H1 (cell line): ENCODE results near the gene ZNF273. TPM values are rescaled to one million over a fixed set of nuclear protein-coding genes. Genes with fewer than 3 reads are reported as not detected.

ENCODE experiments used
- CTCF ChIA-PET: fragments of 300-600 bp; sonication (Branson Sonifier 250); formaldehyde crosslinking; loops from one replicate; lab custom pipeline; 2021; ENCODE audit not compliant: partially characterized antibody; lab: Charles Lee
- POLR2A ChIA-PET: fragments of 300-600 bp; sonication (Branson Sonifier 250); formaldehyde crosslinking; loops from one replicate; lab custom pipeline; 2021; ENCODE audit warnings: inconsistent platforms; ENCODE audit not compliant: partially characterized antibody; lab: Charles Lee
- DNase-seq, 2 experiments: peaks; one replicate each; pipeline versions ENCODE4 v3.0.0 to v3.0.0-alpha.2; 2010 to 2022; ENCODE audit warnings: low spot score in 2 of 2, low read depth in 1 of 2, mixed read lengths in 1 of 2
- FAIRE-seq: peaks from 2 replicates; lab custom pipeline; 2011; peaks lifted over from hg19 to GRCh38; lab: Jason Lieb, UNC
- H2AFZ ChIP-seq: 2 replicates; pipeline ENCODE4 v1.8.1; 2012; ENCODE audit warnings: low read length, inconsistent platforms
- H2AK5ac ChIP-seq: 2 replicates; pipeline ENCODE4 v1.6.1; 2013; ENCODE audit warnings: low read depth, low read length
- H2BK120ac ChIP-seq: replicated peaks from 2 replicates; pipeline ENCODE3; 2013; ENCODE audit warnings: low read depth, low read length, inconsistent platforms
- H2BK12ac ChIP-seq: 2 replicates; pipeline ENCODE4 v1.6.1; 2013; ENCODE audit warnings: low read depth, low read length
- H2BK15ac ChIP-seq: 2 replicates; pipeline ENCODE4 v1.6.1; 2013; ENCODE audit warnings: low read length
- H2BK20ac ChIP-seq: 2 replicates; pipeline ENCODE4 v1.6.1; 2013; ENCODE audit warnings: low read length
- H2BK5ac ChIP-seq: 2 replicates; pipeline ENCODE4 v1.6.1; 2013; ENCODE audit warnings: low read depth, low read length
- H3K14ac ChIP-seq: 2 replicates; pipeline ENCODE4 v1.6.1; 2013; ENCODE audit warnings: inconsistent platforms; ENCODE audit not compliant: insufficient read length
- H3K18ac ChIP-seq: 2 replicates; pipeline ENCODE4 v1.6.1; 2013; ENCODE audit warnings: low read length; ENCODE audit errors: extremely low read depth
- H3K23ac ChIP-seq: 2 replicates; pipeline ENCODE4 v1.6.1; 2013; ENCODE audit warnings: inconsistent platforms; ENCODE audit not compliant: insufficient read length
- H3K23me2 ChIP-seq: 2 replicates; pipeline ENCODE4 v1.6.1; 2013; ENCODE audit warnings: low read depth, low read length
- H3K27ac ChIP-seq: 2 replicates; pipeline ENCODE4 v1.6.1; 2011; ENCODE audit warnings: low read depth, low read length, inconsistent platforms
- H3K27me3 ChIP-seq, 4 experiments: replicated peaks in 1 of 4; 1 replicate in 1 of 4; 2 replicates in 3 of 4; pipeline versions ENCODE4 v1.6.1 to v1.8.1; 2011 to 2013; ENCODE audit warnings: low read length in 3 of 4, mild to moderate bottlenecking in 3 of 4, inconsistent platforms in 2 of 4, mixed read lengths in 2 of 4, moderate library complexity in 1 of 4; ENCODE audit not compliant: control insufficient read depth in 3 of 4, insufficient read depth in 3 of 4; ENCODE audit errors: extremely low read depth in 1 of 4
- H3K36me3 ChIP-seq, 4 experiments: 2 replicates each; pipeline versions ENCODE4 v1.6.1 to v1.8.1; 2011 to 2013; ENCODE audit warnings: mild to moderate bottlenecking in 4 of 4, low read length in 3 of 4, moderate library complexity in 2 of 4, control low read depth in 1 of 4, inconsistent platforms in 1 of 4; ENCODE audit not compliant: insufficient read depth in 4 of 4, control insufficient read depth in 2 of 4
- H3K4ac ChIP-seq: replicated peaks from 2 replicates; pipeline ENCODE3; 2013; ENCODE audit warnings: low read length, low read depth, mixed read lengths, inconsistent platforms; ENCODE audit not compliant: insufficient read length
- H3K4me1 ChIP-seq, 4 experiments: replicated peaks in 1 of 4; 1 replicate in 1 of 4; 2 replicates in 3 of 4; pipeline versions ENCODE4 v1.6.1 to v1.8.1; 2011 to 2013; ENCODE audit warnings: low read length in 3 of 4, inconsistent platforms in 2 of 4, mixed read lengths in 1 of 4; ENCODE audit not compliant: insufficient read depth in 4 of 4, control insufficient read depth in 3 of 4
- H3K4me2 ChIP-seq, 2 experiments: 2 replicates each; pipeline versions ENCODE4 v1.6.1 to v1.8.1; 2011 to 2013; ENCODE audit warnings: low read depth in 2 of 2, low read length in 2 of 2, control low read depth in 1 of 2, inconsistent platforms in 1 of 2, mild to moderate bottlenecking in 1 of 2; ENCODE audit not compliant: insufficient read depth in 1 of 2
- H3K4me3 ChIP-seq, 4 experiments: fragments of 200-600, 300-600 bp in 1 of 4; sonication (generic), shearing (Covaris generic), sonication (Bioruptor Twin) in 1 of 4; 2 replicates each; pipeline versions ENCODE4 v1.5.1 to v1.8.1; 2011 to 2016; ENCODE audit warnings: low read length in 4 of 4, low read depth in 3 of 4, control low read depth in 2 of 4, inconsistent platforms in 2 of 4, mild to moderate bottlenecking in 2 of 4, mixed read lengths in 1 of 4, moderate library complexity in 1 of 4; ENCODE audit not compliant: insufficient read depth in 2 of 4; ENCODE audit errors: extremely low read depth in 1 of 4
- H3K56ac ChIP-seq: replicated peaks from 2 replicates; pipeline ENCODE3; 2013; ENCODE audit warnings: low read depth, mild to moderate bottlenecking, mixed read lengths, low read length, inconsistent platforms; ENCODE audit not compliant: insufficient read length
- H3K79me1 ChIP-seq: 2 replicates; pipeline ENCODE4 v1.6.1; 2013; ENCODE audit warnings: low read depth, low read length, control low read depth
- H3K79me2 ChIP-seq, 2 experiments: 2 replicates each; pipeline versions ENCODE4 v1.6.1 to v1.8.1; 2012 to 2013; ENCODE audit warnings: low read length in 2 of 2, mild to moderate bottlenecking in 2 of 2, inconsistent platforms in 1 of 2; ENCODE audit not compliant: insufficient read depth in 2 of 2, control insufficient read depth in 1 of 2
- H3K9ac ChIP-seq, 4 experiments: replicated peaks in 1 of 4; 1 replicate in 1 of 4; 2 replicates in 3 of 4; pipeline versions ENCODE4 v1.6.1 to v1.8.1; 2011 to 2013; ENCODE audit warnings: low read depth in 3 of 4, low read length in 3 of 4, control low read depth in 2 of 4, mild to moderate bottlenecking in 2 of 4, moderate library complexity in 2 of 4, inconsistent platforms in 1 of 4; ENCODE audit errors: extremely low read depth in 1 of 4
- H3K9me3 ChIP-seq, 2 experiments: 2 replicates each; pipeline versions ENCODE4 v1.6.1 to v1.8.1; 2012 to 2013; ENCODE audit warnings: mild to moderate bottlenecking in 2 of 2, moderate library complexity in 2 of 2, control low read depth in 1 of 2, inconsistent platforms in 1 of 2, low read depth in 1 of 2, low read length in 1 of 2, mixed read lengths in 1 of 2; ENCODE audit not compliant: insufficient read depth in 2 of 2
- H4K20me1 ChIP-seq, 2 experiments: replicated peaks in 1 of 2; 2 replicates each; pipeline versions ENCODE3 to v1.8.1; 2011 to 2013; ENCODE audit warnings: inconsistent platforms in 2 of 2, low read length in 2 of 2, mild to moderate bottlenecking in 1 of 2; ENCODE audit not compliant: insufficient read depth in 2 of 2, control insufficient read depth in 1 of 2
- H4K5ac ChIP-seq: 2 replicates; pipeline ENCODE4 v1.6.1; 2013; ENCODE audit warnings: low read length, low read depth, mixed read lengths, inconsistent platforms; ENCODE audit not compliant: insufficient read length
- H4K8ac ChIP-seq: 2 replicates; pipeline ENCODE4 v1.8.0; 2013; ENCODE audit warnings: mild to moderate bottlenecking, moderate library complexity, low read length, inconsistent platforms; ENCODE audit not compliant: insufficient read depth; ENCODE audit errors: extremely low read depth
- H4K91ac ChIP-seq: replicated peaks from 2 replicates; pipeline ENCODE3; 2013; ENCODE audit warnings: low read length, mixed read lengths, inconsistent platforms; ENCODE audit not compliant: insufficient read length
- FOSL1 ChIP-seq: IDR thresholded peaks from 2 replicates; pipeline ENCODE4 v1.6.1; 2011; ENCODE audit warnings: mild to moderate bottlenecking, low read depth, low read length, moderate library complexity; ENCODE audit not compliant: insufficient read depth
- KDM4A ChIP-seq: IDR thresholded peaks from one replicate; pipeline ENCODE4 v1.7.1; 2012; ENCODE audit warnings: low read depth, mild to moderate bottlenecking, moderate library complexity, low read length, inconsistent platforms; ENCODE audit not compliant: severe bottlenecking
- NRF1 ChIP-seq: IDR thresholded peaks from 2 replicates; pipeline ENCODE4 v1.6.1; 2011; ENCODE audit warnings: mild to moderate bottlenecking, low read depth, low read length, improper control_type of control experiment
- SIX5 ChIP-seq: IDR thresholded peaks from 2 replicates; pipeline ENCODE4 v1.6.1; 2011; ENCODE audit warnings: mild to moderate bottlenecking, low read depth, low read length
- WGBS, 2 experiments: shearing (Covaris generic) in 1 of 2; methylation state at CpG; one replicate each; pipeline versions ENCODE4 v1.1.6 to v1.1.7; 2013 to 2015; ENCODE audit warnings: low lambda C conversion rate in 2 of 2, mixed read lengths in 2 of 2, inconsistent platforms in 1 of 2, low coverage in 1 of 2, missing lambda C conversion rate in 1 of 2; ENCODE audit not compliant: insufficient replicate concordance in 2 of 2, insufficient coverage in 1 of 2, insufficient read length in 1 of 2; ENCODE audit errors: extremely low coverage in 1 of 2, missing lambda C conversion rate in 1 of 2; 5-methylcytosine and 5-hydroxymethylcytosine counted together
- polyA plus RNA-seq, 7 experiments: library from polyadenylated mRNA; depleted of rRNA in 3 of 7; stranded (reverse) in 5 of 7; unstranded in 2 of 7; fragments of >200 nt in 5 of 7; fragments of 200-250 nt in 2 of 7; gene quantifications; 1 replicate in 5 of 7; 2 replicates in 1 of 7; 4 replicates in 1 of 7; pipeline versions ENCODE4 v1.2.1 to v1.2.3, GENCODE V29; 2011 to 2013; ENCODE audit warnings: missing spikeins in 2 of 7, mixed read lengths in 2 of 7
- total RNA-seq: library from RNA; stranded (reverse); fragmentation: NEBNext Ultra II Directional; extraction: Animal tissue kit (Norgen Biotek cat#: 25700); gene quantifications from 2 replicates; pipeline ENCODE4 v1.2.1, GENCODE V29; 2021

ZNF273 gene
- total and polyA plus RNA-seq, 2 of the 8 experiments (the other 6 are each of a cell fraction or from before 2014, with no cell fraction given): 6.2 to 23.2 TPM

DNA sequence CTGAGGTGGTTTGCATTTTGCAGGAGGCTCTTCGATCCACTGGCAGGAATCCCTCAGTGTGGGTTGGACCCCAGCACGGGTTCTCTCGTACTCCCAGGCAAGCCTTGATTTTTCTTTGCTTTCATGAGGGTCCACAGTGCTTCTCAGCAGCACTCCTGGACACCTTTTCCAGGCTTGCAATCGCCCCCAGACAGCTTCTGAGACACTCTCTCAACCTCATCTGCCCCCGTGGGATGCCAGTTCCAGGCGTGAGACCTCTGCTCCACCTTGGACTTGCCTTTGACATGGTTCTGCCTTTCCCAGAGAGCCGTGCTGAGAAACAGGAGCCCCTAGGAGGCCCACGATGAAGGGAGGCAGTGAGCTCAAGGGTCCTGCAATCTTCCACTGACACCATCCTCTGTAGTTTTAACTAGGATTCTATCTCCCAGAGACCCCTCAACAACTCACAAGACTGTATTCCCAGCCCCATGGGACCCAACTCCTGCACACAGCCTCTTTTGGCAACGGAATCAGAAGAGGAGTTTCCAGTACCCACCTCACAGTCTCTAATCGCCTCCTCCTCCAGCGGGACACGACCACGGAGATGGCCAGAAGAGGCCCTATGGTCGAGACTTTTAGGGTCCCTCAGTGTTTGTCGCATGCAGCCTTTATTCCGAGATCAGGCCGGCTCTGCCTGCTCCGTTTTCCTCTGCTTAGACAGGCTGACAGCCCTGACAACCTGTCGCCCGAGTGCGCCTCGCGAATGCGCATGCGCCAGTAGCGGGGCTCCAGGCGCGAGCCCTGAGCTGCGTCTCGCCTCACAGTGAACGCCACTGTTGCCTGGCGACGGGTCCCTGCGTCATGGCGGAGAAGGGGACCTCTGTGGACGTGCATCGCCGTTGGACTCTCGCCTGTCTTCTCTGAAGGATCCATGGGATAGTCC lies 26.0 kb upstream of the ZNF273 start:
- Histone ChIP-seq H2BK5ac (no peak overlapping the region), H3K79me2 (no peaks in the 10 kb centered on the region), H3K79me1 (no peaks in the 10 kb centered on the region), H3K56ac (no peak overlapping the region), H3K4me2 (peak overlapping the region; percentile 64 to 65), H4K5ac (no peak overlapping the region), H4K91ac (no peak overlapping the region), H3K27ac (no peak overlapping the region), H2BK120ac (no peak overlapping the region), H3K36me3 (no peaks in the 10 kb centered on the region), H2AFZ (peak overlapping the region; percentile 85; the same call in 1 of the 2 replicates), H3K9me3 (peaks cover 2 to 29% of the 10 kb centered on the region in 2 experiments; a peak in 2 of 4 replicates), H3K4me1 (no peaks in the 10 kb centered on the region; a peak in 2 of 7 replicates), H3K23me2 (no peaks in the 10 kb centered on the region), H3K9ac (no peak overlapping the region), H3K23ac (no peak overlapping the region), H3K14ac (no peak overlapping the region), H3K27me3 (peaks cover 0 to 7% (median 6%) of the 10 kb centered on the region in 4 experiments; a peak in 5 of 7 replicates), H2BK12ac (no peak overlapping the region), H3K18ac (no peak overlapping the region), H2BK20ac (no peak overlapping the region), H2BK15ac (no peak overlapping the region), H3K4ac (no peak overlapping the region), H4K8ac (no peak overlapping the region), H2AK5ac (no peak overlapping the region), H3K4me3 (peak overlapping the region in 3 of 4 experiments; percentile 25 to 48 (median 32); a peak in 6 of 8 replicates), H4K20me1 (no peaks in the 10 kb centered on the region)
- 64% methylated on average over 34 of the region's 39 CpGs; no CpG with 5 or more reads in 1 of the 2 experiments for WGBS, 2 experiments
- ChIA-PET POLR2A (interaction anchor here (0.7 kb wide), 1 partner anchor 11 kb away, joined by 4 read pairs; no protein-coding TSS in a partner anchor), CTCF (no interaction called here)
- peak; percentile 4 to 67 for DNase-seq
- no peak for FAIRE-seq
- TF ChIP-seq FOSL1: no peak
- TF ChIP-seq NRF1: peak; percentile 44
- TF ChIP-seq KDM4A: peak; percentile 39
- no peak for TF ChIP-seq SIX5
